Measurements from ENCODE around the gene C9.
"Not testable (repeated sequence)": the region's sequence is repeated elsewhere in the genome, so short reads cannot be mapped to it uniquely, and the experiment has no call there.

C9 gene

GRCh38 chr5:39370555-39371366 is 6.5 kb upstream of the C9 start:
- DNase-seq, result no peak

GRCh38 chr5:39369123-39369815 is 5.0 kb upstream of the C9 start:
- DNase-seq, result no peak

GRCh38 chr5:39368116-39368515 is 3.8 kb upstream of the C9 start:
- no peak for DNase-seq

GRCh38 chr5:39367711-39368110 is 3.4 kb upstream of the C9 start:
- no peak for DNase-seq

GRCh38 chr5:39363217-39363616 is 1.1 kb downstream of the C9 start:
- no peak for DNase-seq

GRCh38 chr5:39362646-39363045 is 1.6 kb downstream of the C9 start:
- DNase-seq, result no peak

GRCh38 chr5:39361306-39361705 is 3.0 kb downstream of the C9 start:
- DNase-seq, result no peak

- no peak for DNase-seq
Observed at GRCh38 chr5:39360471-39361111, 3.7 kb downstream of the C9 start.

- DNase-seq, result no peak
Observed at GRCh38 chr5:39356263-39356662, 8.0 kb downstream of the C9 start.

GRCh38 chr5:39355324-39355723 is 9.0 kb downstream of the C9 start:
- DNase-seq, result no peak

- no peak for DNase-seq
Observed at GRCh38 chr5:39353717-39354399, 10.4 kb downstream of the C9 start.

GRCh38 chr5:39352951-39353350 is 11.3 kb downstream of the C9 start:
- DNase-seq, result no peak

- DNase-seq, result no peak
Observed at GRCh38 chr5:39352170-39352569, 12.1 kb downstream of the C9 start.

- DNase-seq, result no peak
Observed at GRCh38 chr5:39349484-39349883, 14.8 kb downstream of the C9 start.

GRCh38 chr5:39342460-39342859 is 21.8 kb downstream of the C9 start:
- no peak for DNase-seq

GRCh38 chr5:39341896-39342295 is 22.4 kb downstream of the C9 start:
- DNase-seq, result no peak

GRCh38 chr5:39340506-39340905 is 23.8 kb downstream of the C9 start:
- no peak for DNase-seq

GRCh38 chr5:39337252-39337915 is 26.9 kb downstream of the C9 start:
- no peak for DNase-seq

GRCh38 chr5:39334296-39334695 is 30.0 kb downstream of the C9 start:
- DNase-seq, result not testable (repeated sequence)

- DNase-seq, result no peak
Observed at GRCh38 chr5:39333104-39333503, 31.2 kb downstream of the C9 start.

- DNase-seq, result no peak
Observed at GRCh38 chr5:39331861-39332381, 32.4 kb downstream of the C9 start.

- DNase-seq, result no peak
Observed at GRCh38 chr5:39328731-39329130, 35.6 kb downstream of the C9 start.

GRCh38 chr5:39323542-39323941 is 40.8 kb downstream of the C9 start:
- no peak for DNase-seq

All from SIG-M5 (cell line).